Left ventricle myocardium inferior (tissue), 1 donor: ENCODE results near the gene IL15RA. TPM values are rescaled to one million over a fixed set of nuclear protein-coding genes. Genes with fewer than 3 reads are reported as not detected.

Experiments
- DNase-seq: peaks from one replicate; pipeline ENCODE4 v3.0.0-alpha.2; 2020
- H3K27ac ChIP-seq: fragments of 200-600 bp; replicated peaks from 2 replicates; pipeline ENCODE4 v1.8.0; 2021
- H3K27me3 ChIP-seq: fragments of 200-600 bp; 2 replicates; pipeline ENCODE4 v1.8.0; 2021; ENCODE audit warnings: low read depth
- H3K36me3 ChIP-seq: fragments of 200-600 bp; 2 replicates; pipeline ENCODE4 v1.8.0; 2021
- H3K4me1 ChIP-seq: fragments of 200-600 bp; 2 replicates; pipeline ENCODE4 v1.8.0; 2021
- H3K4me3 ChIP-seq: fragments of 200-600 bp; 2 replicates; pipeline ENCODE4 v1.8.0; 2021; ENCODE audit warnings: mild to moderate bottlenecking, moderate library complexity
- H3K9me3 ChIP-seq: fragments of 200-600 bp; replicated peaks from 2 replicates; pipeline ENCODE4 v1.8.0; 2021
- intact Hi-C: fragments of 100-400 bp; cut with micrococcal nuclease; formaldehyde crosslinking; loops from one replicate; pipeline ENCODE4 v1.11.0; 2022
- total RNA-seq: library from RNA; stranded (reverse); fragmentation: NEBNext Ultra II Directional; extraction: Animal tissue kit (Norgen Biotek cat#: 25700); gene quantifications from one replicate; pipeline ENCODE4 v1.2.1, GENCODE V29; 2021
- TF ChIP-seq, protein P1 (sequence below): fragments of 200-600 bp; IDR thresholded peaks from 2 replicates; pipeline ENCODE4 v1.8.0; 2021; ENCODE audit warnings: antibody characterized with exemption, mild to moderate bottlenecking, borderline replicate concordance
- donor health status: DM: no; HTN: yes; CAD: no; lungs with severe emphysema.

Gene IL15RA
- total RNA-seq, 1 donor from 2014 or later: 6.0 TPM

DNA sequence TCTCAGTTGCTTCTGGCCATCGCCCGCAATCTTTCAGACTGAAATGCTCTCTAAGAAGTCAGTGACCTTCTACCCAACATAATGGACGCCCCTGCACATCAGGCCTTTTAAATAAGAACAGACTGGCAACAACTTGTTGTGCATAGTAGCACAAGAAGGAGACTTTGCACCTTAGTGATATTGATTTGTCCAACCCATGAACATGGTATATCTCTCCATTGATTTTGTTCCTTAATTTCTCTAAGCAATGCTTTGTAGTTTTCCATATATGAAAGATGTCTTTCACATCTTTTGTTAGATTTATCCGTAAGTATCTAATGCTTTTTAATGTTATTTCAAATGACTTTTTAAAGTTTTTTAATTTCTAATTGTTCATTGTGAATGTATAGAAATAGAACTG is 4.3 kb downstream of the IL15RA start:
- peak overlapping the region; percentile 9 for H3K27ac ChIP-seq
- no peak overlapping the region for H3K4me3 ChIP-seq
- DNase-seq: no peak
- no peaks in the 10 kb centered on the region for H3K9me3 ChIP-seq
- H3K36me3 ChIP-seq: no peaks in the 10 kb centered on the region
- intact Hi-C loops: no loop called here
- H3K4me1 ChIP-seq: peaks cover 59% of the 10 kb centered on the region
- no peaks in the 10 kb centered on the region for H3K27me3 ChIP-seq
- TF ChIP-seq, protein P1, sequence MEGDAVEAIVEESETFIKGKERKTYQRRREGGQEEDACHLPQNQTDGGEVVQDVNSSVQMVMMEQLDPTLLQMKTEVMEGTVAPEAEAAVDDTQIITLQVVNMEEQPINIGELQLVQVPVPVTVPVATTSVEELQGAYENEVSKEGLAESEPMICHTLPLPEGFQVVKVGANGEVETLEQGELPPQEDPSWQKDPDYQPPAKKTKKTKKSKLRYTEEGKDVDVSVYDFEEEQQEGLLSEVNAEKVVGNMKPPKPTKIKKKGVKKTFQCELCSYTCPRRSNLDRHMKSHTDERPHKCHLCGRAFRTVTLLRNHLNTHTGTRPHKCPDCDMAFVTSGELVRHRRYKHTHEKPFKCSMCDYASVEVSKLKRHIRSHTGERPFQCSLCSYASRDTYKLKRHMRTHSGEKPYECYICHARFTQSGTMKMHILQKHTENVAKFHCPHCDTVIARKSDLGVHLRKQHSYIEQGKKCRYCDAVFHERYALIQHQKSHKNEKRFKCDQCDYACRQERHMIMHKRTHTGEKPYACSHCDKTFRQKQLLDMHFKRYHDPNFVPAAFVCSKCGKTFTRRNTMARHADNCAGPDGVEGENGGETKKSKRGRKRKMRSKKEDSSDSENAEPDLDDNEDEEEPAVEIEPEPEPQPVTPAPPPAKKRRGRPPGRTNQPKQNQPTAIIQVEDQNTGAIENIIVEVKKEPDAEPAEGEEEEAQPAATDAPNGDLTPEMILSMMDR: no peak

DNA sequence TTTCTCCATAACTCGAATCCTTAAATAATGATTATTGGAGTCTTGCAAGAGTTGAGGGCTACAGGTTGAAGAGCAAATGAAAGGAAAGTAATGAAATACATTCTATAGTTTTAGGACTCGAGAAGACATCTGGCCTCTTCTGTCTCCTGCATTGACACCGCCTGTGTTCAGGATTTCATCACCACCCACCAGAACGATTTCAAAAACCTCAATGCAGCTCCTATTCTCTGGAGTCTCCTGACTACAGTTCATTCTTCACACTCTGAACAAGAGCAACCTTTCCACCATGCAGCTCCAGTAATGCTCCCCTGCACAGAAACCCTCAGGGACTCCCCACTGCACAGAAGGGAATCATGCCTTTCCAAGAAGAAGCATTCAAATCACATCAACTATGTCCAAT is 5.5 kb downstream of the IL15RA start:
- no peaks in the 10 kb centered on the region for H3K9me3 ChIP-seq
- peak overlapping the region; percentile 84 for H3K27ac ChIP-seq
- H3K27me3 ChIP-seq: no peaks in the 10 kb centered on the region
- no peak for DNase-seq
- intact Hi-C loops: no loop called here
- TF ChIP-seq, protein P1: no peak
- peaks cover 3% of the 10 kb centered on the region for H3K36me3 ChIP-seq
- H3K4me3 ChIP-seq: peak overlapping the region; percentile 8
- peaks cover 47% of the 10 kb centered on the region for H3K4me1 ChIP-seq

DNA sequence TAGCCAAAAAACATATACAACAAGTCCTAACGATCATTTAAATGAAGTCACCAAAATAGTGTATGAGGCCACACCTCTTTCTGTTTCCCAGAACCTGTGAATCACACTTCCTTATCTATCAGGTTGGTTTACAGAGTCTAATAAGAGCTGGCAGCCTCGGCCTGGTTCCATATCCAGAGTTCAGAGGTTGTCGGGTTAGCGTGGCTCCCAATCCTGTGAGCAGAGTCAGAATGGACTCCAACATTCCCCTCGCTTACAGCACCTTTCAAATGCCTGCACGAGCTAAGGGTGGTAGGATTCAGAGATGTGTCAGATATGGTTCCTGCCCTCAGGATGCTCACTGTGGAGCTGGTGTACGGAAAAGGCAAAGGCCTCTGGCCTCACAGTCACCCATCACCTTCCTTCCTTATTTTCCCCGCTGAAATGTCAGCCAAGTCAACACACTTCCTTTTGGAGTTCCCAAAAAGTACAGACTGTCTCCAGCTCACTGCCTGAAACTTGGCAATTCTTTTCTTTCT is 6.0 kb downstream of the IL15RA start:
- TF ChIP-seq, protein P1: no peak
- DNase-seq: no peak
- peaks cover 42% of the 10 kb centered on the region for H3K4me1 ChIP-seq
- peak overlapping the region; percentile 84 for H3K27ac ChIP-seq
- peaks cover 3% of the 10 kb centered on the region for H3K36me3 ChIP-seq
- peak overlapping the region; percentile 8 for H3K4me3 ChIP-seq
- intact Hi-C loops: no loop called here
- no peaks in the 10 kb centered on the region for H3K27me3 ChIP-seq
- H3K9me3 ChIP-seq: no peaks in the 10 kb centered on the region

DNA sequence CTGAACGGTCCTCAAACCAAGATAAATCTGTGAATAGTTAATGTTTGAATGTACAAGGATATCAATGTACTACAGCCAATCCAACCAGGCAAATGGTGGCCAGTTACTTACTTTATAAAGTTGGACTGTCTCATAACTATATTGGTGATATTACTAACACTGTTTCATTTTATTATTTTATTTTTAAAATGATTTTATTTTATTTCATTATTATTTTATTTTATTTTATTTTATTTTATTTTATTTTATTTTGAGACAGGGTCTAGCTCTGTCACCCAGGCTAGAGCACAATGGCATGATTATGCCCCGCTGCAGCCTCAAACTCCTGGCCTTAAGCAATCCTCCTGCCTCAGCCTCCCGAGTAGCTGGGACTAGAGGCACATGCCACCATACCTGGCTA is 6.8 kb downstream of the IL15RA start:
- no peak for DNase-seq
- TF ChIP-seq, protein P1: no peak
- intact Hi-C loops: no loop called here
- Histone ChIP-seq H3K27me3 (no peaks in the 10 kb centered on the region), H3K27ac (peak overlapping the region; percentile 84), H3K4me3 (no peak overlapping the region), H3K36me3 (peaks cover 10% of the 10 kb centered on the region), H3K4me1 (peaks cover 35% of the 10 kb centered on the region), H3K9me3 (no peaks in the 10 kb centered on the region)

DNA sequence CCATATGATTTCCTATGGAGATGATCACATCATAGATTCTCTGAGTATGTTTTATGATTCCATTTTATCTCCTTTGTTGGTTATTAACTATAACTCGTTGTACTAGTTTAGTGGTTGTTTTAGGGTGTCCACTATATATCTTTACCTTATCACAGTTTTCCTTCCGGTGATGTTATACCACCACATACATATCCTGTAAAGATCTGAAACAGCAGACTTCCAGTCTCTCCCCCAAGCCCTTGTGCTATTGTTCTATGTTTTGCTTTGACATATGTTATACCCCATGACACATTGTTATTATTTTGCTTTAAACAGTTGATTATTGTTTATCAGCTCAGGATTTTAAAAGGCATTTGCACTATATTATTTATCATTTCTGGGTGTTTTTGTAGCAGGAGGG is 7.3 kb downstream of the IL15RA start:
- H3K4me1 ChIP-seq: peaks cover 31% of the 10 kb centered on the region
- peaks cover 14% of the 10 kb centered on the region for H3K36me3 ChIP-seq
- H3K9me3 ChIP-seq: no peaks in the 10 kb centered on the region
- no peaks in the 10 kb centered on the region for H3K27me3 ChIP-seq
- TF ChIP-seq, protein P1: no peak
- intact Hi-C loops: no loop called here
- H3K4me3 ChIP-seq: no peak overlapping the region
- peak overlapping the region; percentile 84 for H3K27ac ChIP-seq
- no peak for DNase-seq
